ENCODE results near the gene NAPSA.
"Not testable (repeated sequence)": the region's sequence is repeated elsewhere in the genome, so short reads cannot be mapped to it uniquely, and the experiment has no call there.

NAPSA gene

DNA sequence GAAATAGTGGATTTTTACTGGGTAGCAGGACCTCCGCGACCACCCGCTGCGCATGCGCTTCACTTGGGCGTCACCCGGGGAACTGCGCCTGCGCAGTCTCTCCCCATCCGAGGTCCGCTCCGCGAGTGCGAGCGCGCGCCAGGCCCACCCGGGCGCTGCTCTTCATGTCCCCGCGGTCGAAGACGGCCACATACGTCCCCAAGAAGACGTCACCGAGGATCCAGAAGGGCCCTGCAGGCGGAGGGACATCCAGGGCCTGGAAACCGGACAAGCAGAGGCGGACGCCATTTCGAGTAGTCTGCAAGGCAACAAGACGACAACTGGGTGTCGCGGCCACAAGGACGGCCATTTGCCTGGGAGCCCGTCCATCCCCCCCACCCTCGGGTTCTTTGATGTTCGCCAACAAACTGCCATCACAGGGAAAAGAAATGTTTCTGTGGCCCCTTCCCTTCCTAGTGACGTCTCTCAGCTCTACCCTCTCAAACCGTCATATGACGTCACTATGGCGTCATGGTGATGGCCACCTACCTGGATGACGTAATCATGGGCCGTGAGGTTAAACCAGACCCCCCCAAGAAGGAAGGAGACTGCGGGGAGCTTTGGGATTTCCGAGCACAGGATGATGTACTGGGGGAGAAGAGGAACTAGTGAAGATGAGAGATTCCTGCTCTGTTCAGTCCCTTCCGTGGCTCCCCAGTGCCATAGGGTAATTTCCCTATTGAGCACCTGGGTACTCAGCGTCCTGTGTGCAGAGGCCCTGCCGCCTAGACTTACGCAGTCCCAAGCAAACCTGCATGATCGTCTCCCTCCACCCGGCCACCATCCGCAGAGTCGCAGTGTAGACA is 6.7 kb downstream of the NAPSA start:
- no peak for ATAC-seq
- peak; percentile 78 for DNase-seq

GRCh38 chr19:50357178-50358100 is 8.0 kb downstream of the NAPSA start:
- peak; percentile 59 for ATAC-seq
- peak; percentile 85 for DNase-seq

DNA sequence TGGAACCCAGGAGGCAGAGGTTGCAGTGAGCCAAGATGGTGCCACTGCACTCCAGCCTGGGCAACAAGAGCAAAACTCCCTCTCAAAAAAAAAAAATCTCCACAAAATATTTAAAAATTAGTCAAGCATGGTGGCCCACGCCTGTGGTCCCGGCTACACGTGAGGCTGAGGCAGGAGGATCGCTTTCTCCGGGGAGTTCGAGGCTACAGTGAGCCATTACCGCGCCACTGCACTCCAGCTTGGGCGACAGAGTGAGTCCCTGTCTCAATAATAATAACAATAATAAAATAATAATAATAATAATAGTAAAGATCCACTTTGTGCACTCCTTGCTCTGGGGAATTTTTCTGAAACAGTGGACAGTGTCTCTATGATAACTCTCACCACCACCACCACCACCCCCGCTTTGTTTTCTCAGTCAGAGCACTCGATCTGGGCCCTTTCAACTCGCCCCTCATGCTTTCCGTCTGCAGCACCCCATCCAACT is 8.7 kb downstream of the NAPSA start:
- no peak for DNase-seq
- ATAC-seq: no peak

DNA sequence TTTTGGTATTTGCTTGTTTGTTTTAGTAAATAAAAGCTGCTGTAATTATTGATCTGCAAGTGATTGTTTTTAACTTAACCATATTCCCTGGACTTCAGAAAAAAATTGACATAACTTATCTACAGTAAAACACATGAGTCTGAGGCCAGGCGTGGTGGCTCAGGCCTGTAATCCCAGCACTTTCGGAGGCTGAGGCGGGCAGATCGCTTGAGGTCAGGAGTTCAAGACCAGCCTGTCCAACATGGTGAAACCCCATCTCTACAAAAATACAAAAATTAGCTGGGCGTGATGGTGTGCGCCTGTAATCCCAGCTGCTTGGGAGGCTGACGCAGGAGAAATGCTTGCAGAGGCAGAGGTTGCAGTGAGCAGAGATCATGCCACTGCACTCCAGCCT is 12.0 kb downstream of the NAPSA start:
- not testable (repeated sequence) for ATAC-seq, DNase-seq

- ATAC-seq (no peak), DNase-seq (no peak)
Measured at GRCh38 chr19:50352242-50352641, 13.2 kb downstream of the NAPSA start.

- no peak for DNase-seq
- no peak for ATAC-seq
Measured at GRCh38 chr19:50349277-50350057, 16.0 kb downstream of the NAPSA start.

DNA sequence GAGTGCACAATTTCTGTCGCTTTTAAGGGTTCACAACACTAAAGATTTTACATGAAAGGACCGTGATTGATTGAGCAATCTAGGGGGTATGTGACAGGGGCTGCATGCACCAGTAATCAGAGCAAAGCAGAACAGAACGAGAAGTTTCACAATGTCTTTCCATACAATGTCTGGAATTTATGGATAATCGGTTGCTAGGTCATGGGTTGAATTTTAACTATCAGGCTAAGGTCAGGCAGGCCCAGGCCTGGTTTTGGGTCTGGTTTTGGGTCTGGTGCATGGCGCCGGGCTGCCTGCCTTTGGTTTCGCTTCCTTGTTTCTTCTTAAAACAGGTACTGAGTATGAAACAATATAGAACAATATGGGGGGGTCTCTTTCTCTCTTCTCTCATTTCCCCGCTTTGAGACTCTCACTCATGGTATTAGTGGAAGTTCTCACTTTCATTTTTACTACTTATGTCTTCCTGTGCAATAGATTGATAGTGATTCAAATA is 18.3 kb downstream of the NAPSA start:
- DNase-seq: not testable (repeated sequence)
- peak; percentile 42 for ATAC-seq

DNA sequence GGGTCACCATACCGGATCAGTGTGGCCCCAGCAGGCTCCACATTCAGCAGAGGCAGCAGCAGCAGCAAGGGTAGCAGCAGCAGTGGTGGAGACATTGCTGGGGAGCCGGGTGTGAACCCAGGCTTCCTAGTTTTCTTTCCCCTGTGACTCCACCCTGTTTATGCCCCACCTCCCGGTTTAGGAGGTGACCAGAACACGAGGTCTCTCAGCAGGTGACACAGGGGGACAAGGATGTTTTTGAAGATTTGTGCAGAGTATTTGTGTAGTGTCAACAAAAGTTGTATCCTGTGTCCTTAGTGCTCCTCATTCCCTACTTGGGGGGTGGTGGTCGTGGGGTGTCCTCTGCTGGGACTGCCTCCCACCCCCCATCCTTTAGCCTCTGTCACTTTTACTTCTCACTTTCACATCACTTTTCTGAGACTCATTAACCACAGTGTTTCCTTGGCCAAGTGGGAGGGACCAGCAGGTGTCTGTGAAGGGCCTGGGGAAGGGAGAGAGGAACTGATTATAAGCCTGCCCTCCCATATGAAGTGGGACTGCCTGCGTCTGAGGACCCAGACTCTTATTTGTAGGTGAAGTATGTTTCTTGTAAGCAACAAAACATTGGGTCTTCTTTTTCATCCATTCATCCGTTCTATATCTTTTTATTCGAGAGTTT is 20.6 kb downstream of the NAPSA start:
- peak; percentile 46 for ATAC-seq
- no peak for DNase-seq

DNA sequence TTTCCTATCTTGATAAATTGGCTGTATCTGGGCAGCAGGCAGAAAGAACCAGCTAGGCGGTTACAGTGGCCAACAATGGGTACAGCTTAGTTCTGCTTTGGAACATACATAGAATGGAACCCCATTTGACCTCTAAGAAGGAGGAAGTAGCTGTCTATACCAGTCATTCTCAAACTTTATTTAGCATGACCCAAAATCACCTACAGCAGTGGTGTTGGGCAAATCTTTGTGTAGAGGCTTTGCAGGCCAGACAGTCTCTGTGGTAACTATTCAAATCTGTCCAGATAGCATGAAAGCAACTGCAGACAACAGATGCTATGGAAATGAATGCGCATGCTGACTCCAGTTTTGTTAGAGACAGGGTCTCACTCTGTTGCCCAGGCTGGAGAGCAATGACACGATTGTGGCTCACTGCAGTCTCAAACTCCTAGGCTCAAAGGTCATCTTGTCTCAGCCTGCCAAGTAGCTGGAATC is 24.3 kb downstream of the NAPSA start:
- DNase-seq (no peak), ATAC-seq (peak; percentile 52)

GRCh38 chr19:50340331-50340730 is 25.1 kb downstream of the NAPSA start:
- ATAC-seq: no peak
- no peak for DNase-seq

DNA sequence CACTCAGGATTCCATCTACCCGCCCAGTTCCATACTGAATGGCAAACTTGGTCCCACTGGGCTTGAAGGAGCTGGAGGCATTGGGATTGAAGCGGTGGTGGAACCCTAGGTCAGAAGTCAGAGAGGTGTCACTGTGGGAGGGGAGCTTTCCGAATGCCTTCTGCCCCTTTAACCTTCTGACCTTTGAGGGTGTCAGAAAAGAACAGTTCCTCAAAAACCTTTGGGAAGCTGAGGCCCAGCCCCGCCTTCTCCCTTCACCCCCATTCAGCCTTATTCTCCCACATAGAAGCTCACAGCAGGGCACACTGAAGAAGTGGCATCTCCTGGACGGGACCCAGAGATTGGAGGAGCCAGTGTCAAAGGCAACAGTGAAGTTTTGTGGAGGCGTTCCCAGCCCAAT is 28.4 kb downstream of the NAPSA start:
- DNase-seq, ATAC-seq: not testable (repeated sequence)

DNA sequence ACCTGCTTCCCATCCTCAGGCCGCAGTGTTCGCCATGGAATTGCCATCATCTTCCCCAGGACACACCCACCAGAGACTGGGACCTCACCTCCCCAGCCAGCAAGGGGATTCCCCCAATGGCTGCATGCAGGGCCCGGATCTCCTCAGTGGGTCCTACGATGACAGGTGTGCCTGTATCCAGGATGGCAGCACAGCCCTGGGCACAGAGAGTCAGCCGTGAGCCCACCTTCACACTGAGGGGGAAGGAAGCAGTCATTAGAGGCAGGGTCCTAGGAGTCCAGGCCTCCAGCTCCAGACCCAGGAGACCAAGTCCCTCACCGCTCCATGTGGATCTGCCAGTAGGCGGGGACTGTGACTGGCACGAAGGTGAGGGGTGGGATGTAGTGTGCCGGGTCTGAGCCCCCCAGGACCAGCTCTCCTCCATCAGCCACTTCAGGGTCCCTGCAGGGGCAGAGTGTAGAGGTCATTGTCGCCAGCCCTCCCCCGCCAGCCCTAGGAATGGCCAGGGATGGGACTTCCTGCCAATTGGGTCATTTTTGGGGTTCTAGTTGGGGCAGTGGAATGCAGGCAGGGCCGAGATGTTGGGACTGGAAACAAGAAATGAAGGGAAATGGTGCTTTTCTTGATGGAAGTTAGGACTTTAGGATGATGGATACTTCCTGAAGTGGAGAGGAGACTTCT is 30.6 kb downstream of the NAPSA start:
- DNase-seq (no peak), ATAC-seq (no peak)

DNA sequence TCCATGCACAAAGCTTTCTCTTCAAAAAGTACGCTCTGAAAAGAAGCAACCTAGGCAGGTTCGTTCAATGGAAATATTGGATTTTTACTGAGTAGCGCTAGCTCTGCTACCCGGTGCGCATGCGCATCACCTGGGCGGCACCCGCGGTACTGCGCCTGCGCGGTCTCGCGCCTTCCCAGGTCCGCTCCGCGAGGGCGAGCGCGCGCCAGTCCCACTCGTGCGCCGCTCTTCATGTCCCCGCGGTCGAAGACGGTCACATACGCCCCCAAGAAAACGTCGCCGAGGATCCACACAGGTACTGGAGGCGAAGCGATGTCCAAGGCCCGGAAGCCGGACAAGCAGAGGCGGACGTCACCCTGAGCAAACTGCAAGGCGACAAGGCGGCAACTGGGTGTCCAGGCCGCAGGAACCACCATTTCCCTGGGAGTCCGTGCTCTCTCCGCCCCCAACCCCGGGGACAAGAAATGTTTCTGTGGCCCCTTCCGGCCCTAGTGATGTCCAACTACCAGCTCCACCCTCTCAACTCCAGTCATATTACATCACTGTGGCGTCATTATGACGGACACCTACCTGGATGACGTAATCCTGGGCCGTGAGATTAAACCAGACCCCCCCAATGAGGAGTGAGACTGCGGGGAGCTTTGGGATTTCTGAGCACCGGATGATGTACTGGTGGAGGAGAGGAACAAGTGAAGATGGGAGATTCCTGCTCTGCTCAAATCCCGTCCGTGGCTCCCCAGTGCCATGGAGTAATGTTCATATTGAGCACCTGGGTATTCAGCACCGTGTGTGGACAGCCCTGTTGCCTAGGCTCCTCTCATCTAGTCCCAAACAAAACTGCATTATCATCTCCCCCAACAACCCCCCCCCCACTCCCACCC is 31.5 kb downstream of the NAPSA start:
- DNase-seq (peak; percentile 86), ATAC-seq (peak; percentile 8)

GRCh38 chr19:50333235-50333736 is 32.2 kb downstream of the NAPSA start:
- ATAC-seq: peak; percentile 57
- peak; percentile 91 for DNase-seq

DNA sequence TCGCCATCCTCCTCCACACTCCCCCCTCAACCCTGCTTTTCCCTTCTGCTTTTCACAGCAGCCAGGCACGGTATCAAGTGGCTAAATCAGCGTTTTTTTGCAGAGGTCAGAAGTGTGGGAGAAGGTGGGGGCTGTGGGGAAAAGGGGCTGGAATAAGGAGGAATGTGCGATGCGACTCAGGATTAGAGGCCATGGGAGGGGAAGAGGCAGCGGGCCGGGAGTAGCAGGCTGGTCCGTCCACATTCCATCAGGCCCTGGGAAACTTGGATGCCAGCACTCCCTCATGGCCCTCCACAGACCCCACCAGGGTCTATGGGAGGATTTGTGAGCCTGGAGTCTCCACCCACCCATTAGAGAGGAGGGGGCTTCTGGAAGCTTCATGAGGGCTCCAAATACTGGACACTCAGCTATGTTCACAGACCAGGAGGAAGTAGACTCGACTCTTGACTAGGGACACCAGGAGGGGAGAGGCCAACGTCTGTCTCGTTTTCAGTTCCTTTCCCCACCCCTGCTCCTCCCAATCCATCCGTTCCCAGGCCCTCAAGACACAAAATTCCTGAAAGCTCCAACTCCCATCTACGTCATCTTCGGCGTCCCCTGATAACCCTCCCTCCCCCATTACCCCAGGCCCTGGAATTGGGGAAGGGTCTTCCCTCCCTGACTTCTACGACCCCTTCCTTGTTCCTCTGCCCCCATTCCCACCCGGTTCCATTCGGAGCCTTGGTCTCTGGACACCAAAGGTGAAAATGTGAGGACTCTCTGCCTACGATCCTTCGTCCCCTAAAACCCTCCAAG is 33.0 kb downstream of the NAPSA start:
- no peak for DNase-seq
- no peak for ATAC-seq

- DNase-seq (no peak), ATAC-seq (no peak)
Measured at GRCh38 chr19:50331994-50332243, 33.5 kb downstream of the NAPSA start.

GRCh38 chr19:50331221-50331993 is 34.0 kb downstream of the NAPSA start:
- no peak for ATAC-seq
- DNase-seq: no peak
